Measurements from ENCODE around the gene BOLA3. TPM values are rescaled to one million over a fixed set of nuclear protein-coding genes. Genes with fewer than 3 reads are reported as not detected.
A peak's percentile ranks its signal among the peaks of the same experiment; 100 is the strongest.
"Not testable (repeated sequence)": the region's sequence is repeated elsewhere in the genome, so short reads cannot be mapped to it uniquely, and the experiment has no call there.

BOLA3 gene
- total RNA-seq, 1 donor from 2014 or later, result 29.8 TPM

- no peak for DNase-seq (ENCODE audit: low spot score in 2 of 2)
- FAIRE-seq, result no peak
Measured at GRCh38 chr2:74149570-74150319, 2.0 kb upstream of the BOLA3 start.

- DNase-seq (ENCODE audit: low spot score in 2 of 2), result no peak
- FAIRE-seq, result no peak
Measured at GRCh38 chr2:74149247-74149525, 1.5 kb upstream of the BOLA3 start.

- DNase-seq (ENCODE audit: low spot score in 2 of 2), result no peak
- FAIRE-seq, result no peak
Measured at GRCh38 chr2:74148457-74149246, 940 bp upstream of the BOLA3 start.

DNA sequence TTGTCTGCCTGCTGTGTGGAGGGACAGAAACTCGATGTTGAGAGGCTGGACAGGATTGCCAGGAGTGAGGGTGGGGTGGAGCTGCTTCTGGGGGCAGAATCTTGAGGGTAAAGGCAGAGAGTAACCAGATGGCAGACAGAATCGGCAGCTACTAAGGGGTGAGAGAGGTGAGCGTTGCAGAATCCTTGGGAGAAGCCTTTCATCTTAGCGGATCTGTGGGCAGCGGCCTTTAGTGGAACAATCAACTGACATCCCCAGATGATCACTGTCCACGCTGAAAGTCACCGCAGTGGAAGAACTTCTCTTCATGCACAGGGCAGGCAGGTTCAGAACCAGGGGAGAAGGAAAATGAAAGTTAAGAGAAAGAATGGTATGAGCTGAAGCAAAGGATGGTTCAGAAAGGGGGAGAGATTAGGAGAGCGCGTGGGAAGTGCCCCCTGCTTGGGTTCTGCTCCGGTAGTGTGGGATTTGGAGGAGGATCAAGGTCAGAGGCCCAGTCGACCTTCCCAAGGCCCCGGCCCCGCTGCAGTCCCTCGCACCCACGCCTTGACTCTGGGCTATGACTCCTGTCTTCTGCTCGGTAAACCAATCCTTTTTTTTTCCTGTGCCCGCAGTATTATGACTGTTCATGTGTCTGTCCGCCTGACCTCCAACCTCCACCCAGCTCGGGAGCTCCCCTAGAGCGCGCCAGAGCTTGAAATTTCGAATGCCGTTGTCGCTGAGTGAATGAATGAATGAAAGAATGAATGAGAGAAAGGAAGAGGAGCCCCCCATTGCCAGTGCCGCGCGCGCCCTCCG is 584 bp downstream of the BOLA3 start:
- no peak for FAIRE-seq
- peak in 1 of 2 donors; percentile 43 for DNase-seq (ENCODE audit: low spot score in 2 of 2)

DNA sequence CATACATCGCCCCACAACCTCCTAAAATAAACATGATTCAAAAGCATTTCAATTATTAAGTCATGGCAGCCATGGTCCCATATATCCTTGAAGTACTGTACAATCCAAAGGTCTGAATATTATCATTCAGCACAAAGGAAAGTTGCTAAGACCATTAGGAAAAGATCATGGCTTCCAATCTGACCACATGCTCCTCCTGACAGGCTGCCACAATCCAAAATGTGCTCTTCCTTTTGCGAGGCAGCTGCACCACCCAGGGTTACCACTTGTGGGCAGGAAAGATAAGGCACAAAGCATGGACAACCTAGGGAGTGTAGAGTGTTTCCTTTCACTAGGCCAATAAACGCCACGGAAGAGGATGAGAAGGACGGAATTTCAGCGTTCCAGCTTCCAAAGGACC is 5.4 kb downstream of the BOLA3 start:
- FAIRE-seq (no peak), DNase-seq (ENCODE audit: low spot score in 2 of 2) (no peak)

DNA sequence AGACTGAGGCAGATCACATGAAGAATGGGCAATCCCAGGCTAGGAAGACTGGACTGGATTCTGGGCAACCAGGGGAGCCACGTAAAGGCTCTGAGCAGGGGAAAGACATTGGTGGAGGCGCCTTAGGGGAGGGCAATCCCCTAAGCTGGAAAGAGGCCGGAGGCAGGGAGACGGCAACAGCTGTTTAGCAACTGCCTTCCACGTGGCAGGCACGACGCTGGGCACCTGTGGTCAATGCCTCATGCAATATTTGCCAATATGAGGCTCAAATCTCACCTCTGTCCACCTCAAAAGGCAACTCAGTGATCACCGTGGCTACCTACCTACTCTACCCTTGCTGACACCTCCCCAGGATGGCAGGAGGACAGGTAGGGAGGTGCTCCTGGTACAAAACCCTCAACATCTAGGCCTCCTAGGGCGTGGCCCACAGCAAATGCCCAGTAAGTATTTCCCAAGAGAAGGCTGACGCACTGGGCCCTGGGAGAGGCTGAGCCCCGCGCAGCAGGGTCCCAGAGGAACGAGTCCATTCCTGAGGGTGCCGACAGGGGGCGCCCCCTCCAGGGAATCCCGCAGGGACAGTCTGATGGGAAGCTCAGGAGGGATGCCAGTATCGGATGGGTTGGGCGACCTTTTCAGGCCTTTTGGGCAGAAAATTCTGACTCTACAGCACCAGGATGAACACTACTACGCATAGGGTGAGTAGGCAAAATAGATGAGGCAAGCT is 8.9 kb downstream of the BOLA3 start:
- peak in 1 of 2 donors; percentile 5 for DNase-seq (ENCODE audit: low spot score in 2 of 2)
- FAIRE-seq, result no peak

DNA sequence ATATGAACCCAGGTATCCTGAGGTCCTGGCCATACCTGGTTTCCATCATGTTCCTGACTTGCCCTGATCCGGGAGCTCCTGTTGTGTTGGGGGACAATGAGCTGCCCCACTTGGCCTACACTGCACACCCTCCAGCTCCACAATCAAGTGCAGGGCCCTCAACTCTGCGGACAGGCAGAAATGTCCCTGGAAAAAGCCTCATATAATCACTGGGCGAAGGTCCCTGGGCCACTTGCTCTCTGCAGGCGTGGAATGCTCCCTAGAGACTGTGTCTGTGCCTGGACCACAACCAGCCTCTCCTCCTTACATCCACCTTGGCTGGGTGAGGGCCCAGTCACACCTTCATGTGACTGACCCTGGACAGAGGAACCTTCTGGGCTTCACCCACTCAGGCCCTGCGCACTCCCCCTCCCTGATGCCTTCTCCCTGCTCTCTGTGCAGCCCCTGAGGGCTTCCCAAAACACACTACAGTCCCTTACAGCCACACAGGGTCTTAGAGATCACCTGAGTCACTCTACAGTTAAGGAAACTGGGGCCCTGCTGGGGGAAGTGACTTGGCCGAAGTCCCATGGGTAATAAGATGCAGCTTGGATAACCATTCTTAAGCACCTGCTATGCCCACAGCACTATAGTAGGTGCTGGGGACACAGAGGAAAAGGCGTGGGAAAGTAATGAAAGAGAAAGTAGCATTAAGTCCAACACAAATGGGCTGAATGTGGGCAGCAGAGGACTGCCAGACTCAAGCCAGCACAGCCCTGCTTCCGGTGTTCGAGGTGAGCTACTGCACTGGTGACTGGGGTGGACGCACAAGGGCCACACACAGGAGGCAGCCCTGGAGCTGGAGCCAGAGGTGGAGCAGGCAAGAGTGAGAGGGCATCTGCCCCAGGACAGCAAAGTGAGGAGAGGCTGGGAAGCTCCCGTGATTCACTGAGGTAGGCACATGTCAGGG is 9.8 kb downstream of the BOLA3 start:
- FAIRE-seq (no peak), DNase-seq (ENCODE audit: low spot score in 2 of 2) (peak in 1 of 2 donors; percentile 1)

DNA sequence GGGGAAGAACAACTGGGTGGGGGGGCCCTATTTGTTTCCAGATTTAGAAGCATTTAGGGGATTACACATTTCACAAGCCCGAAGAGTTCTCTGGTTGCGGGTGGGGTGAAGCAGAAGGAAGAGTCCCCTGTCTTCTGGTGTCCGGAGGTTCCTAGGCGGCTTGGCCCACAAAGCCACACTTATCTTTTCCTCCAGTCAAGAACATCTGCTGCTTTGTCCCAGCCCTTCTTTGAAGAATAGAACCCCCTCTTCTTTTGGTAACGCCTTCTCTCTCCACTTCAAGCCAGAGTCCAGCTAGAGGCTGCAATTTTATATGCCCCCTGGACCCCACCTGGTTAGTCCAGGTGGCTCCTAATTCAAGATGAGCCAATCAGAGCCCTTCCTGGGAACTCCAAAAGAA is 15.8 kb downstream of the BOLA3 start:
- FAIRE-seq, result no peak
- DNase-seq (ENCODE audit: low spot score in 2 of 2), result no peak

GRCh38 chr2:74130211-74130995 is 17.3 kb downstream of the BOLA3 start:
- DNase-seq (ENCODE audit: low spot score in 2 of 2) (no peak), FAIRE-seq (no peak)

DNA sequence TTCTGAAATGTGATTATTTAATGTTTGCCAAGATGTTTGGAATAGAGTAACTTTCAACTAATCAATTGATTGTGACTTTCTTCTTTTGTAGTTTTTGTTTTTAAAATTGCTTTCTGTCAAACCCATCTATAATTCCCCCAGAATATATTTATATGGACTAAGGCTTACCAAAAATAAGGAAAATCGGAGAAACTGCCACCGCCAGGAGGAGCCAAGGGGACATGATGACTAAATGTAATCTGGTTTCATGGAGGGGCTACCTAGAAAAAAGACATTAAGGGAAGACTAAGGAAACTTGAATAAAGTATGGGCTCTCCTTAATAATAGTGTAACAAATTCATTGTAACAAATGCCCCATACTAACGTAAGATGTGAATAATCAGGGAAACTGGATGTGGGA is 19.5 kb downstream of the BOLA3 start:
- FAIRE-seq, result no peak
- no peak for DNase-seq (ENCODE audit: low spot score in 2 of 2)

DNA sequence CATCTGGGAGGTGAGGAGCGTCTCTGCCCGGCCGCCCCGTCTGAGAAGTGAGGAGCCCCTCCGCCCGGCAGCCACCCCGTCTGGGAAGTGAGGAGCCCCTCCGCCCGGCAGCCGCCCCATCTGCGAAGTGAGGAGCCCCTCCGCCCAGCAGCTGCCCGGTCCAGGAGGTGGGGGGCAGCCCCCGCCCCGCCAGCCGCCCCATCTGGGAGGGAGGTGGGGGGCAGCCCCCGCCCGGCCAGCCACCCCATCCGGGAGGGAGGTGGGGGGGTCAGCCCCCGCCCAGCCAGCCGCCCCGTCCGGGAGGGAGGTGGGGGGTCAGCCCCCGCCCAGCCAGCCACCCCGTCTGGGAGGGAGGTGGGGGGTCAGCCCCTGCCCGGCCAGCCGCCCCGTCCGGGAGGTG is 23.8 kb downstream of the BOLA3 start:
- FAIRE-seq, result not testable (repeated sequence)

DNA sequence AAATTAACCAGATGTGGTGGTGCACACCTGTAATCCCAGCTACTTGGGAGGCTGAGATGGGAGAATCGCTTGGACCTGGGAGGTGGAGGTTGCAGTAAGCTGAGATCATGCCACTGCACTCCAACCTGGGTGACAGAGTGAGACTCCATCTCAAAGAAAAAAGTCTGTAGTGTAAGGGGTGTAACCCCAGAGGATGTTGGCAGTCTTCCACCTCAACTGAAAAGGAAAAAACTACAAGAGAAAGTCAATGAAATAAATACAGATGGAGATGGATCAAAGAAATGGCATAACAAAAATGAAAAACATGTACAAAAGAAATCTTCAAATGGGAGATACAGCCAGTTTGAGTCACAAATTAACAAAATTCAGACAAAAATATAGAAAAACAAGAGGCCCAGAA is 25.9 kb downstream of the BOLA3 start:
- not testable (repeated sequence) for DNase-seq (ENCODE audit: low spot score in 2 of 2); FAIRE-seq

More for the DNA sequence above, 23.8 kb downstream of the BOLA3 start:
- not testable (repeated sequence) for DNase-seq (ENCODE audit: low spot score in 2 of 2)

DNA sequence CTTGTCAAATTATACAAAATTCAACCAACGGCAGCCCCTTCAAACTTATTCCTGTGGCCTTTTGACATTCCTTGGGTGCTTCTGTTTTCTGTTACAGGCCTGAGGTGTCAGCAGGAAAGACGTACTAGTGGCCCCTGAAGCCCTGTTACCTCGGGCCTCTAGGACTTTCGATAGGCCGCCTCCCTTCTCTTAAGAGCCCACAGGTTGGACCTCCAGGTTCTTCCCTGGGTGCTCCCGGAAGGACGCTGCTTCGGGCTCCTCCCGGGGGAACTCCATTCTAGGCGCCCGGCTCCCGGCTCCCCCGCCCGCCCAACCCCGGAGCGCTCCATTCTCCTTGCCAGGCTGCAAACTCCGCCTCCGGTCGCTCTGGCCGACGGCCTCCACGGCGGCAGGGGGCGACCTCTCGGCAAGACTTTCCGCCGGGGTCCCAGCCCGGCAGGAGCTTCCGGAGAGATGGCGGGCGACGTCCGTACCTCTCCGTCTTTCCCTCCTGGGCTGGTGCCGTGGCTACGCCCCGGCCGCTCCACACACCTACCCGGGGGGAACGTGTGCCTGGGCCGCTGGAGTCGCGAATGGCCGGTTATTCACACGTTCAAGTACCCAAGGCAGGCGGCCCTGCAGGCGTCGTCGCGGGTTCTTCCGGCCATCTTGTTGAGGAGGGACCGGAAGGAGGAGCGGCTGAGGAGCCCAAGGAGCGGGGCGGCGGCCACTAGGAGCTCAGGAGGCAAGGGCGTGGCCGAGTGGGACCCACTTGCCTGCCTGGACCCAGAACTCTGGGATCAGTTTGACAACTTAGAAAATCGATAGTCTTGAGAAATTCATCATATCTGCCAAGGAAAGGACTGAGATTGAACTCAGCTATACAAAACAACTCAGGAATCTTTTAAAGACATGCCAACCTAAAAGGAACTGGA is 27.5 kb downstream of the BOLA3 start:
- FAIRE-seq, result no peak
- DNase-seq (ENCODE audit: low spot score in 2 of 2), result peak; percentile 84 to 86

GRCh38 chr2:74119339-74119738 is 28.4 kb downstream of the BOLA3 start:
- FAIRE-seq (no peak), DNase-seq (ENCODE audit: low spot score in 2 of 2) (no peak)

DNA sequence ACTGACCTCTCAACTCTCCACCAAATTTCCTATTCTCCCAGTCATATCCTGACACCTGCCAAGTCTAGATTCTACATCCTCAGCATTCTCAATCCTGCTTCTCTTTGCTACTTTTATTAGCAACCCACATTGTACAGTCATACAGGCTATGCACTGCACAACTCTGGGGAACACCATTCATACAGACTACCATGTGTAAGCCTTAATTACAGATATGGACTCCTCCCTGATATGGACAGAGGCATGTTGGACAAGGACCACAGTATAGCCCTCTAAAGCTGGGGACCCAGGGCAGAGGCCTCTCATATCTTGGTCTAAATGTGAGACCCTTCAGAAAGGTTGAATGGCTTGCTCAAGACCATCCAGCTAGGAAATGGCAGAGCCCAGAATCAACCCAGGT is 36.3 kb downstream of the BOLA3 start:
- no peak for DNase-seq (ENCODE audit: low spot score in 2 of 2)
- no peak for FAIRE-seq

DNA sequence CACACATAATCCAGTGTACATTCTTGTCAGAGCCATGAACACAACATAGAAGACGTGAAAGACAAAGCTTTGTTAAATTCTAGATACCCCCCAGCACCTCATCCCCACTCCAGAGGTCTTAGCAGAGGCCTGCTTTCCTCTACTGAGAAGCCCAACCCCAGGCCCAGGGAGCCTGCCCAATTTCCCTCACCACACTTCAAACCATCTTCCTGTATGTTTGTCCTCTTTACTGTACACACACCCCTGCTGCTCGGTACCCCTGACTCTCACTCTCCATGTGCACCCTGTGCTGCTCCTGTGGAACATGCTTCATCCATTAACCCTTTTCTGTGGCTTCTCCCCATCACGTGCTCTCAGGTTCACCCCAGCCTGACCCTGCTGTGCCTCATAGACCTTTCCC is 37.2 kb downstream of the BOLA3 start:
- DNase-seq (ENCODE audit: low spot score in 2 of 2), result no peak
- FAIRE-seq, result no peak

GRCh38 chr2:74109551-74109950 is 38.2 kb downstream of the BOLA3 start:
- FAIRE-seq (no peak), DNase-seq (ENCODE audit: low spot score in 2 of 2) (no peak)

DNA sequence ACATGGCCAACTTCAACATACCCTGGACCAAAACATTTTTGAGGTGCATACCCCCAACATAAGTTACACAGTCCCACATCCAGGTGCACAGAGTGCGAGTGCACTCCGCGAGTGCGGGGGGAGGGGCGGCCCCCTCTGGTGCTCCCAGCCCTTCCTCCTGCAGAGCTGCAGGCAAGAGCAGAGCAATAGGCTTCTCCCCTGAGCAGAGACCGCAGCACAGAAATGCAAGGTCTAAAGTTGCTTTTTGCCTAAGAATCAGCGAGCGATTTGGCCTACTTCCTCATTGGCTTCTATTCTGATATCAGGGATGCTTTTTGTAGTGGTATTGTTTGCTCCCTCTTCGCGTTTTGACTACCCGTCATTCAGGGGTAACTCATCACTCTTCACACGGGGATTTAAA is 40.6 kb downstream of the BOLA3 start:
- FAIRE-seq (no peak), DNase-seq (ENCODE audit: low spot score in 2 of 2) (no peak)

All from frontal cortex (tissue), 4 donors.